Left ventricle myocardium inferior (tissue), 1 donor: ENCODE data around the gene COL5A2. TPM values are rescaled to one million over a fixed set of nuclear protein-coding genes. Genes with fewer than 3 reads are reported as not detected.

Experiments
- DNase-seq: peaks from one replicate; pipeline ENCODE4 v3.0.0-alpha.2; 2020
- H3K27ac ChIP-seq: fragments of 200-600 bp; replicated peaks from 2 replicates; pipeline ENCODE4 v1.8.0; 2021
- H3K27me3 ChIP-seq: fragments of 200-600 bp; 2 replicates; pipeline ENCODE4 v1.8.0; 2021; ENCODE audit warnings: low read depth
- H3K36me3 ChIP-seq: fragments of 200-600 bp; 2 replicates; pipeline ENCODE4 v1.8.0; 2021
- H3K4me1 ChIP-seq: fragments of 200-600 bp; 2 replicates; pipeline ENCODE4 v1.8.0; 2021
- H3K4me3 ChIP-seq: fragments of 200-600 bp; 2 replicates; pipeline ENCODE4 v1.8.0; 2021; ENCODE audit warnings: mild to moderate bottlenecking, moderate library complexity
- H3K9me3 ChIP-seq: fragments of 200-600 bp; replicated peaks from 2 replicates; pipeline ENCODE4 v1.8.0; 2021
- CTCF ChIP-seq: fragments of 200-600 bp; IDR thresholded peaks from 2 replicates; pipeline ENCODE4 v1.8.0; 2021; ENCODE audit warnings: antibody characterized with exemption, mild to moderate bottlenecking, borderline replicate concordance
- intact Hi-C: fragments of 100-400 bp; cut with micrococcal nuclease; formaldehyde crosslinking; loops from one replicate; pipeline ENCODE4 v1.11.0; 2022
- total RNA-seq: library from RNA; stranded (reverse); fragmentation: NEBNext Ultra II Directional; extraction: Animal tissue kit (Norgen Biotek cat#: 25700); gene quantifications from one replicate; pipeline ENCODE4 v1.2.1, GENCODE V29; 2021
- donor health status: DM: no; HTN: yes; CAD: no; lungs with severe emphysema.

Gene COL5A2
- total RNA-seq, 1 donor from 2014 or later, result 9.3 TPM

GRCh38 chr2:189163889-189164288, 15.7 kb downstream of the COL5A2 start:
- Histone ChIP-seq H3K4me3 (no peak overlapping the region), H3K9me3 (no peaks in the 10 kb centered on the region), H3K36me3 (no peaks in the 10 kb centered on the region), H3K27ac (peak overlapping the region; percentile 52), H3K27me3 (no peaks in the 10 kb centered on the region), H3K4me1 (peaks cover 27% of the 10 kb centered on the region)
- TF ChIP-seq CTCF, result no peak
- DNase-seq, result no peak
- intact Hi-C loops, result no loop called here

GRCh38 chr2:189162566-189162965, 17.0 kb downstream of the COL5A2 start:
- H3K4me3 ChIP-seq, result no peak overlapping the region
- no peaks in the 10 kb centered on the region for H3K9me3 ChIP-seq
- no peak for TF ChIP-seq CTCF
- no peak for DNase-seq
- H3K27ac ChIP-seq, result peak overlapping the region; percentile 24
- intact Hi-C loops, result no loop called here
- H3K27me3 ChIP-seq, result no peaks in the 10 kb centered on the region
- H3K36me3 ChIP-seq, result no peaks in the 10 kb centered on the region
- H3K4me1 ChIP-seq, result peaks cover 26% of the 10 kb centered on the region

- TF ChIP-seq CTCF, result no peak
- Histone ChIP-seq H3K27ac (peak overlapping the region; percentile 24), H3K9me3 (no peaks in the 10 kb centered on the region), H3K4me3 (no peak overlapping the region), H3K4me1 (peaks cover 27% of the 10 kb centered on the region), H3K27me3 (no peaks in the 10 kb centered on the region), H3K36me3 (no peaks in the 10 kb centered on the region)
- intact Hi-C loops, result no loop called here
- no peak for DNase-seq
These were observed 17.7 kb downstream of the COL5A2 start for GRCh38 chr2:189161894-189162293.

GRCh38 chr2:189159717-189160116, 19.8 kb downstream of the COL5A2 start:
- Histone ChIP-seq H3K9me3 (no peaks in the 10 kb centered on the region), H3K27me3 (no peaks in the 10 kb centered on the region), H3K4me1 (peaks cover 18% of the 10 kb centered on the region), H3K36me3 (no peaks in the 10 kb centered on the region), H3K4me3 (no peak overlapping the region), H3K27ac (no peak overlapping the region)
- no peak for DNase-seq
- TF ChIP-seq CTCF, result no peak
- intact Hi-C loops, result no loop called here

DNA sequence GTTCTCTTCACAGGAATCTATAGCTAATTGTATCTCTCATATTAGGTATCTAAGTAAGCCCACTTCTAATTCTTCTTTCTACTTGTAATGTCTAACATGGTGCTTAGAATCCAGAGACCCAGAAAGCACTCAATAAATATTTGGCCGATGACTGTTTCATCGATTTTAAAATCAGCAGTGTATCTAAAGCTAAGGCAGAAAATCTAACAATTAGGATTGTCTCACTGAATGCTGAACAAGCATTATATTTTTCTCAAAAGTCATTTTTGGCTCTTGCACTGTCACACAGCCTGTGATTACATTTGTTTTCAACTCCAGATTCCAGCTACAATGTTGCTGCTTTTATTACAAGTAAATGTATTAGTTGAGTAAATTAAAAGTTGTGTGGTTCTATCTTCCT, 20.3 kb downstream of the COL5A2 start:
- Histone ChIP-seq H3K4me1 (peaks cover 15% of the 10 kb centered on the region), H3K4me3 (no peak overlapping the region), H3K36me3 (no peaks in the 10 kb centered on the region), H3K9me3 (no peaks in the 10 kb centered on the region), H3K27me3 (no peaks in the 10 kb centered on the region), H3K27ac (no peak overlapping the region)
- no peak for DNase-seq
- intact Hi-C loops, result no loop called here
- no peak for TF ChIP-seq CTCF

DNA sequence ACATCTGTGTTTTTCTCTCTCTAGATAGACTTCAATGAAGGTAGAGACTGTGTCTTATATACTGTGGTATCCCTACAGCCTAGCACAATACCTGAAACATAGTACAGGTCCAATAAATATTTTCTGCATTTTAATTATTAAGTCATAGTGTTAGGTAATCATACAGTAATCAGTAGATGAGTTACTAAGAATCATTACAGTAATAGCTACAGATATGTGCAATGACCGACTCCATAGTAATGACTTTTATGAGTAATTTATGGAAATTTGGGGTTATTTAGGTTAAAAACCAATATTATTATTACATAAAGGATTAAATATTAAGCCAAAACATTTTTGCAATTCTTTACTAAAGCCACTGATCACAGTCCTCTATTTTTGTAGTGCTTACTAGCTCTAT, 21.6 kb downstream of the COL5A2 start:
- Histone ChIP-seq H3K4me1 (peaks cover 19% of the 10 kb centered on the region), H3K27ac (no peak overlapping the region), H3K36me3 (no peaks in the 10 kb centered on the region), H3K27me3 (no peaks in the 10 kb centered on the region), H3K4me3 (no peak overlapping the region), H3K9me3 (no peaks in the 10 kb centered on the region)
- no peak for TF ChIP-seq CTCF
- DNase-seq, result no peak
- intact Hi-C loops, result no loop called here
